ENCODE measurements around the gene IER3.
"Not testable (repeated sequence)": the region's sequence is repeated elsewhere in the genome, so short reads cannot be mapped to it uniquely, and the experiment has no call there.

DNA sequence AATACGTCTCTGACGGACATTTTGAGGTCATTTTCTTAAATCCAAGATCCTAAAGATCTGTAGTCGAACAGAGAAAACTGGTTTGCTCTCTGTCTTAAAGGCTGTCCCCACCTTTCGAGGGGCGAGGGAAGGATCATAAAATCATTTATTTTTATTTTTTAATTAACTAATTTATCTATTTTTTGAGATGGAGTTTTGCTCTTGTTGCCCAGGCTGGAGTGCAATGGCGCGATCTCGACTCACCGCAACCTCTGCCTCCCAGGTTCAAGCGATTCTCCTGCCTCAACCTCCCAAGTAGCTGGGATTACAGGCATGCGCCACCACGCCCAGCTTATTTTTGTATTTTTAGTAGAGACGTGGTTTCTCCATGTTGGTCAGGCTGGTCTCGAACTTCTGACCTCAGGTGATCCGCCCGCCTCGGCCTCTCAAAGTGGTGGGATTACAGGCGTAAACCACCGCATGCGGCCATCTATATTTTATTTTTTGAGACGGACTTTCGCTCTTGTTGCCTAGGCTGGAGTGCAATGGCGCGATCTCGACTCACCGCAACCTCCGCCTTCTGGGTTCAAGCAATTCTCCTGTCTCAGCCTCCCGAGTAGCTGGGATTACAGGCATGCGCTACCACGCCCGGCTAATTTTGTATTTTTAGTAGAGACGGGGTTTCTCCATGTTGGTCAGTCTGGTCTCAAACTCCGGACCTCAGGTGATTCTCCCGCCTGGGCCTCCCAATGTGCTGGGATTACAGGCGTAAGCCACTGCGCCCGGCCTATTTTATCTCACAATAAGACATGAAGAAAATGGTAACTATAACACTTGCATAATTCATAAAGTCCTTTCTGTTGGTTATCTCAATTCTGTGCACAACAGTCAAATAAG, 26.3 kb downstream of the IER3 start:
- TF ChIP-seq, protein P1, sequence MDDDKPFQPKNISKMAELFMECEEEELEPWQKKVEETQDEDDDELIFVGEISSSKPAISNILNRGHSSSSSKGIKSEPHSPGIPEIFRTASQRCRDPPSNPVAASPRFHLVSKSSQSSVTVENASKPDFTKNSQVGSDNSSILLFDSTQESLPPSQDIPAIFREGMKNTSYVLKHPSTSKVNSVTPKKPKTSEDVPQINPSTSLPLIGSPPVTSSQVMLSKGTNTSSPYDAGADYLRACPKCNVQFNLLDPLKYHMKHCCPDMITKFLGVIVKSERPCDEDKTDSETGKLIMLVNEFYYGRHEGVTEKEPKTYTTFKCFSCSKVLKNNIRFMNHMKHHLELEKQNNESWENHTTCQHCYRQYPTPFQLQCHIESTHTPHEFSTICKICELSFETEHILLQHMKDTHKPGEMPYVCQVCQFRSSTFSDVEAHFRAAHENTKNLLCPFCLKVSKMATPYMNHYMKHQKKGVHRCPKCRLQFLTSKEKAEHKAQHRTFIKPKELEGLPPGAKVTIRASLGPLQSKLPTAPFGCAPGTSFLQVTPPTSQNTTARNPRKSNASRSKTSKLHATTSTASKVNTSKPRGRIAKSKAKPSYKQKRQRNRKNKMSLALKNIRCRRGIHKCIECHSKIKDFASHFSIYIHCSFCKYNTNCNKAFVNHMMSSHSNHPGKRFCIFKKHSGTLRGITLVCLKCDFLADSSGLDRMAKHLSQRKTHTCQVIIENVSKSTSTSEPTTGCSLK (tag by site-specific recombination; IDR thresholded peaks at IDR 0.05), result not testable (repeated sequence)
- TF ChIP-seq ZNF501 (tag by site-specific recombination; IDR thresholded peaks at IDR 0.05); ZNF274 (IDR thresholded peaks at IDR 0.05; ENCODE audit: low read length); ZNF274 (tag by site-specific recombination; IDR thresholded peaks at IDR 0.05; ENCODE audit: borderline replicate concordance); ZNF660 (tag by site-specific recombination; IDR thresholded peaks at IDR 0.05); ZNF10 (tag by site-specific recombination; IDR thresholded peaks at IDR 0.05); ZBTB17 (tag by site-specific recombination; IDR thresholded peaks at IDR 0.05); ZNF555 (tag by site-specific recombination; conservative IDR thresholded peaks at IDR 0.05); ZNF132 (tag by site-specific recombination; IDR thresholded peaks at IDR 0.05; ENCODE audit: borderline replicate concordance); GFI1B (tag by site-specific recombination; IDR thresholded peaks at IDR 0.05); ZBTB21 (tag by site-specific recombination; IDR thresholded peaks at IDR 0.05); ZIC2 (tag by site-specific recombination; IDR thresholded peaks at IDR 0.05): not testable (repeated sequence)
- TF ChIP-seq, protein P2, sequence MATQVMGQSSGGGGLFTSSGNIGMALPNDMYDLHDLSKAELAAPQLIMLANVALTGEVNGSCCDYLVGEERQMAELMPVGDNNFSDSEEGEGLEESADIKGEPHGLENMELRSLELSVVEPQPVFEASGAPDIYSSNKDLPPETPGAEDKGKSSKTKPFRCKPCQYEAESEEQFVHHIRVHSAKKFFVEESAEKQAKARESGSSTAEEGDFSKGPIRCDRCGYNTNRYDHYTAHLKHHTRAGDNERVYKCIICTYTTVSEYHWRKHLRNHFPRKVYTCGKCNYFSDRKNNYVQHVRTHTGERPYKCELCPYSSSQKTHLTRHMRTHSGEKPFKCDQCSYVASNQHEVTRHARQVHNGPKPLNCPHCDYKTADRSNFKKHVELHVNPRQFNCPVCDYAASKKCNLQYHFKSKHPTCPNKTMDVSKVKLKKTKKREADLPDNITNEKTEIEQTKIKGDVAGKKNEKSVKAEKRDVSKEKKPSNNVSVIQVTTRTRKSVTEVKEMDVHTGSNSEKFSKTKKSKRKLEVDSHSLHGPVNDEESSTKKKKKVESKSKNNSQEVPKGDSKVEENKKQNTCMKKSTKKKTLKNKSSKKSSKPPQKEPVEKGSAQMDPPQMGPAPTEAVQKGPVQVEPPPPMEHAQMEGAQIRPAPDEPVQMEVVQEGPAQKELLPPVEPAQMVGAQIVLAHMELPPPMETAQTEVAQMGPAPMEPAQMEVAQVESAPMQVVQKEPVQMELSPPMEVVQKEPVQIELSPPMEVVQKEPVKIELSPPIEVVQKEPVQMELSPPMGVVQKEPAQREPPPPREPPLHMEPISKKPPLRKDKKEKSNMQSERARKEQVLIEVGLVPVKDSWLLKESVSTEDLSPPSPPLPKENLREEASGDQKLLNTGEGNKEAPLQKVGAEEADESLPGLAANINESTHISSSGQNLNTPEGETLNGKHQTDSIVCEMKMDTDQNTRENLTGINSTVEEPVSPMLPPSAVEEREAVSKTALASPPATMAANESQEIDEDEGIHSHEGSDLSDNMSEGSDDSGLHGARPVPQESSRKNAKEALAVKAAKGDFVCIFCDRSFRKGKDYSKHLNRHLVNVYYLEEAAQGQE (tag by site-specific recombination; IDR thresholded peaks at IDR 0.05), result not testable (repeated sequence)
- TF ChIP-seq, protein P3, sequence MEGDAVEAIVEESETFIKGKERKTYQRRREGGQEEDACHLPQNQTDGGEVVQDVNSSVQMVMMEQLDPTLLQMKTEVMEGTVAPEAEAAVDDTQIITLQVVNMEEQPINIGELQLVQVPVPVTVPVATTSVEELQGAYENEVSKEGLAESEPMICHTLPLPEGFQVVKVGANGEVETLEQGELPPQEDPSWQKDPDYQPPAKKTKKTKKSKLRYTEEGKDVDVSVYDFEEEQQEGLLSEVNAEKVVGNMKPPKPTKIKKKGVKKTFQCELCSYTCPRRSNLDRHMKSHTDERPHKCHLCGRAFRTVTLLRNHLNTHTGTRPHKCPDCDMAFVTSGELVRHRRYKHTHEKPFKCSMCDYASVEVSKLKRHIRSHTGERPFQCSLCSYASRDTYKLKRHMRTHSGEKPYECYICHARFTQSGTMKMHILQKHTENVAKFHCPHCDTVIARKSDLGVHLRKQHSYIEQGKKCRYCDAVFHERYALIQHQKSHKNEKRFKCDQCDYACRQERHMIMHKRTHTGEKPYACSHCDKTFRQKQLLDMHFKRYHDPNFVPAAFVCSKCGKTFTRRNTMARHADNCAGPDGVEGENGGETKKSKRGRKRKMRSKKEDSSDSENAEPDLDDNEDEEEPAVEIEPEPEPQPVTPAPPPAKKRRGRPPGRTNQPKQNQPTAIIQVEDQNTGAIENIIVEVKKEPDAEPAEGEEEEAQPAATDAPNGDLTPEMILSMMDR (tag by site-specific recombination; IDR thresholded peaks at IDR 0.05), result 0 out of 2 replicates have a peak, but pooled peaks have one; percentile 3
